Body of pancreas (tissue), 4 donors: ENCODE data around the gene FHL2. TPM values are rescaled to one million over a fixed set of nuclear protein-coding genes. Genes with fewer than 3 reads are reported as not detected.

Experiments used
- ATAC-seq: fragments of 150-250 bp; one replicate; pipeline ENCODE4 v1.9.1; 2016
- DNase-seq, 4 donors: peaks; one replicate each; pipeline ENCODE4 v3.0.0-alpha.2; 2019
- H3K27ac ChIP-seq, 4 donors: fragments of 200-600 bp; sonication (generic); 1 replicate in 3 of 4; 2 replicates in 1 of 4; pipeline versions ENCODE4 v1.5.1 to v1.6.1; 2016 to 2019; ENCODE audit warnings: mild to moderate bottlenecking in 1 of 4, mixed read lengths in 1 of 4, moderate library complexity in 1 of 4
- H3K27me3 ChIP-seq, 2 donors: fragments of 200-600 bp; sonication (generic); one replicate each; pipeline ENCODE4 v1.6.0; 2016; ENCODE audit warnings: mild to moderate bottlenecking in 1 of 2
- H3K36me3 ChIP-seq, 2 donors: fragments of 200-600 bp; sonication (generic); replicated peaks in 1 of 2; 2 replicates each; pipeline ENCODE4 v1.5.1; 2016; ENCODE audit warnings: low read depth in 2 of 2; ENCODE audit not compliant: insufficient read depth in 1 of 2
- H3K4me1 ChIP-seq: fragments of 200-600 bp; sonication (generic); one replicate; pipeline ENCODE4 v1.6.0; 2016
- H3K4me3 ChIP-seq, 2 donors: fragments of 200-600 bp; sonication (generic); 1 replicate in 1 of 2; 2 replicates in 1 of 2; pipeline ENCODE4 v1.5.1; 2016 to 2019
- H3K9me3 ChIP-seq, 3 donors: fragments of 200-600 bp; sonication (generic); 1 replicate in 2 of 3; 2 replicates in 1 of 3; pipeline ENCODE4 v1.5.1; 2016
- POLR2A ChIP-seq, 3 donors: fragments of 450-650 bp; IDR thresholded peaks; one replicate each; pipeline ENCODE4 v1.6.1; 2016; ENCODE audit warnings: antibody characterized with exemption in 3 of 3, mild to moderate bottlenecking in 2 of 3
- WGBS, 2 donors: methylation state at CpG; one replicate each; pipeline ENCODE4 v1.1.5; 2017; 5-methylcytosine and 5-hydroxymethylcytosine counted together
- intact Hi-C: fragments of 100-400 bp; cut with DNase I; formaldehyde crosslinking; loops from one replicate; pipeline ENCODE4 v1.15.1; 2023
- total RNA-seq, 2 donors: library from RNA; depleted of rRNA; stranded (reverse); fragments of >200 nt; gene quantifications; one replicate each; pipeline ENCODE4 v1.1.0, GENCODE V29; 2016
- TF ChIP-seq, protein P1 (sequence below), 7 experiments: fragments of 450-650 bp in 4 of 7; fragments of 200-600 bp in 3 of 7; sonication (generic) in 3 of 7; IDR thresholded peaks; one replicate each; pipeline ENCODE4 v1.5.1; 2016 to 2019; ENCODE audit warnings: antibody characterized with exemption in 7 of 7

Gene FHL2
- total RNA-seq, 2 donors from 2014 or later, result 3.6 to 21.8 TPM

DNA sequence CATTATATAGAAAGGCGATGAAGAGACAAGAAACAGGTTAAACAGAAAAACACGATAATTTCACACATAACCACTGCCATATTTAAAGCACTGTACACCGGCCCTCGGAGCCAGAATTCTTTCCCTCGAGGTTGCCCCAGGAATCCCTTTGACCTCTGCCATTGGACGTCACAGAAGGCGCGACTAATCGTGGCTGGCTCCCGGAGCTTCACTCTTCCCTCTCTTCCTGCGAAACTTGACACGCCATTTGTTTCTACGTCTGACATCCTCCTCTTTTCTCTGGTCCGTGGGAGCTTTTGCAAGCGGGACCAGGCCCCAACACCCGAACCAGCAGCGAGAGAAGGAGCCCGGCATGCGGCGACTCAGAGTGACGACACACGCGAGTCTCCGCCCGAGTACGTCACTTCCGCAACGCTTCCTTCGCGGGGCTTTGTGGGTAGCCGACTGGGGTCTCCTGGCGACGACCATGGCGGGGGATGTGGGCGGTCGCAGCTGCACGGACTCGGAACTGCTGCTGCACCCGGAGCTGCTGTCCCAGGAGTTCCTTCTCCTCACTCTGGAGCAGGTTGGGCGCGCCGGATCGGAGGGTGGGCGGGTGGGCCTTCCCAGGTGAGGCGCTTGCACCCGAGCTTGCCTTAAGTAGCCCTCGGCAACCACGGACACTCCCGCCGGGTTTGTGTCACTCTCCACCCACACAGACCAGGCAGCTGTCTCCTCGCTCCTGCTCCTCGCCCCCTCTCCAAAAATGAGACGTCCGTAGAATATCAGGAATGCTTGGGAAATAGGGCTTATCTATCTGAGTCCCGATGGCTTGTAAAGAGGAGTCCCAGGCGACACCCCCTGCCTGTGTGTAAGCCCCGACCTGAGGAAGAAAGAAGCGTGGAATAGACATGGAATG, 61.5 kb downstream of the FHL2 start, which contains the start of gene C2orf49:
Gene C2orf49, plus strand, starts transcription at position 419 of the 898 bp plus-strand sequence. Its CDS starts 48 bp downstream, at position 467.
- TF ChIP-seq POLR2A (IDR thresholded peaks at IDR 0.05), result peak in 2 of 3 donors; percentile 56 to 58
- TF ChIP-seq, protein P1, sequence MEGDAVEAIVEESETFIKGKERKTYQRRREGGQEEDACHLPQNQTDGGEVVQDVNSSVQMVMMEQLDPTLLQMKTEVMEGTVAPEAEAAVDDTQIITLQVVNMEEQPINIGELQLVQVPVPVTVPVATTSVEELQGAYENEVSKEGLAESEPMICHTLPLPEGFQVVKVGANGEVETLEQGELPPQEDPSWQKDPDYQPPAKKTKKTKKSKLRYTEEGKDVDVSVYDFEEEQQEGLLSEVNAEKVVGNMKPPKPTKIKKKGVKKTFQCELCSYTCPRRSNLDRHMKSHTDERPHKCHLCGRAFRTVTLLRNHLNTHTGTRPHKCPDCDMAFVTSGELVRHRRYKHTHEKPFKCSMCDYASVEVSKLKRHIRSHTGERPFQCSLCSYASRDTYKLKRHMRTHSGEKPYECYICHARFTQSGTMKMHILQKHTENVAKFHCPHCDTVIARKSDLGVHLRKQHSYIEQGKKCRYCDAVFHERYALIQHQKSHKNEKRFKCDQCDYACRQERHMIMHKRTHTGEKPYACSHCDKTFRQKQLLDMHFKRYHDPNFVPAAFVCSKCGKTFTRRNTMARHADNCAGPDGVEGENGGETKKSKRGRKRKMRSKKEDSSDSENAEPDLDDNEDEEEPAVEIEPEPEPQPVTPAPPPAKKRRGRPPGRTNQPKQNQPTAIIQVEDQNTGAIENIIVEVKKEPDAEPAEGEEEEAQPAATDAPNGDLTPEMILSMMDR (IDR thresholded peaks at IDR 0.05), result peak in 1 of 7 experiments; percentile 7
- H3K27ac ChIP-seq, result peak within 1 kb of the TSS; percentile 78 to 95 (median 88)
- WGBS, 2 donors, result 0% methylated on average over 33 to 58 of the region's 58 CpGs
- peaks cover 0 to 4% of the 10 kb centered on the region in 2 donors for H3K36me3 ChIP-seq
- no peaks in the 10 kb centered on the region for H3K9me3 ChIP-seq
- peaks cover 25% of the 10 kb centered on the region for H3K4me1 ChIP-seq
- H3K4me3 ChIP-seq, result peak within 1 kb of the TSS; percentile 88 to 94
- no peaks in the 10 kb centered on the region for H3K27me3 ChIP-seq
- intact Hi-C loops, result no loop called here
- DNase-seq, result peak; percentile 84 to 88 (median 86)
- ATAC-seq, result peak; percentile 97

DNA sequence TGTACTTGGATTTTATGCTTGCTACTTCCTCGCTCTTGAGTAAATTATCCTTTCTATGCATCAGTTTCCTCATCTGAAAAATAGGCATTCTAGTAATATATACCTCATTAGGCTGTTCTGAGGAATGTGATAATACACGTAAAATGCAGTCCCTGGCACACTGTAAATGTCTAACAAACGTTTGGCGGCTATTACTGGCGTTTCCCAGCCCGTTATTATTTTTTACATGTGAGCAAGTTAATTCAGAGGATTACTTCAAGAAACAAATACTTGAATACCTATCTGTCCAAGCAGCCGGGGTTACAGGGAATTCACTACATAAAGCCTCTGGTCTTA, 62.1 kb downstream of the FHL2 start:
- 3% methylated on average over 7 of the region's 7 CpGs for WGBS, 2 donors
- peaks cover 0 to 4% of the 10 kb centered on the region in 2 donors for H3K36me3 ChIP-seq
- H3K4me3 ChIP-seq, result peak overlapping the region; percentile 88 to 94
- ATAC-seq (no peak), DNase-seq (no peak)
- H3K27me3 ChIP-seq, result no peaks in the 10 kb centered on the region
- intact Hi-C loops, result no loop called here
- TF ChIP-seq POLR2A (IDR thresholded peaks at IDR 0.05), result no peak
- H3K4me1 ChIP-seq, result peaks cover 25% of the 10 kb centered on the region
- H3K9me3 ChIP-seq, result no peaks in the 10 kb centered on the region
- peak overlapping the region; percentile 78 to 95 (median 88) for H3K27ac ChIP-seq

DNA sequence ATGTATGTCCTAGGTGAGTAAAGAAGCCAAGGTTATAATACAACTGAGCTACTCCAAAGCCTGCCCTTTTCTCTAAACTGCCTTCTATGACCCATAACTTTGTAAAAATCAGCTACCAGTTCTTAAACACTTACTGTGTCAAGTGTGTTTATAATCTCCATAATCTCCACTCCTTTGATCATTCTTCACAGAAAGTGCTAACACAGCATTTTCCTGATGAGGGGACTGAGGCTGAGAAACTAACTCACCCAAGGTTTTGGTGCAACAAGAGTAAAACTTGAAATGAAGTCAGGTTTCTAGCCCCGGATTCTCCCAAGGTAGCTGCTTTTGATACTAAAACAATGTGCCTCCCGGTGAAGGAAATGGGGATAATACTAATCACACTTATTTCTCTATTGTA, 63.4 kb downstream of the FHL2 start:
- DNase-seq (no peak), ATAC-seq (no peak)
- H3K36me3 ChIP-seq, result no peaks in the 10 kb centered on the region
- no peak for TF ChIP-seq POLR2A (IDR thresholded peaks at IDR 0.05)
- TF ChIP-seq, protein P1 (IDR thresholded peaks at IDR 0.05), result no peak
- no peaks in the 10 kb centered on the region for H3K9me3 ChIP-seq
- H3K27ac ChIP-seq, result no peak overlapping the region
- no peak overlapping the region for H3K4me3 ChIP-seq
- H3K27me3 ChIP-seq, result no peaks in the 10 kb centered on the region
- 95 to 98% methylated on average over 2 of the region's 2 CpGs for WGBS, 2 donors
- intact Hi-C loops, result no loop called here
- peaks cover 28% of the 10 kb centered on the region for H3K4me1 ChIP-seq

DNA sequence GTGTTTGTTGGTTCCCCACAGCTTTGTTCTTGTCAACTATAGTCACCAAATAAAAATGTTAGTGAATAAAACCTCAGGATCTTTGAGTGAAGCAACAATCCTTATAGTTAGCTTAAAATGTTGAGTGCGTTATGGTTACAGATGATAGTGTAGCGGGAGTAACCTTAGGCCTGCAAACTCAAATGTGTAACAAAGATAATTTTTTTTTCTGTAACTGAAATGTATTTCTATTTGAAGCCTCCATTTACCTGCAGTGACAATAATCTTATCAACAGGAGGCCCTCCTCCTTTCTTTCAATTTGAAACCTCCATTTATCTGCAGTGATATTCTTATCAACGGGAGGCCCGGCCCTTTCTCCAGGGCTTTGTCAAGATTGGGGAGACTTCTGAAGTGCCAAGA, 64.6 kb downstream of the FHL2 start:
- Histone ChIP-seq H3K27me3 (no peaks in the 10 kb centered on the region), H3K9me3 (no peaks in the 10 kb centered on the region), H3K4me3 (no peak overlapping the region), H3K27ac (no peak overlapping the region), H3K4me1 (peaks cover 31% of the 10 kb centered on the region), H3K36me3 (no peaks in the 10 kb centered on the region)
- no peak for DNase-seq
- ATAC-seq, result no peak
- TF ChIP-seq, protein P1 (IDR thresholded peaks at IDR 0.05), result no peak
- 65 to 71% methylated on average over 4 of the region's 4 CpGs for WGBS, 2 donors
- intact Hi-C loops, result no loop called here

DNA sequence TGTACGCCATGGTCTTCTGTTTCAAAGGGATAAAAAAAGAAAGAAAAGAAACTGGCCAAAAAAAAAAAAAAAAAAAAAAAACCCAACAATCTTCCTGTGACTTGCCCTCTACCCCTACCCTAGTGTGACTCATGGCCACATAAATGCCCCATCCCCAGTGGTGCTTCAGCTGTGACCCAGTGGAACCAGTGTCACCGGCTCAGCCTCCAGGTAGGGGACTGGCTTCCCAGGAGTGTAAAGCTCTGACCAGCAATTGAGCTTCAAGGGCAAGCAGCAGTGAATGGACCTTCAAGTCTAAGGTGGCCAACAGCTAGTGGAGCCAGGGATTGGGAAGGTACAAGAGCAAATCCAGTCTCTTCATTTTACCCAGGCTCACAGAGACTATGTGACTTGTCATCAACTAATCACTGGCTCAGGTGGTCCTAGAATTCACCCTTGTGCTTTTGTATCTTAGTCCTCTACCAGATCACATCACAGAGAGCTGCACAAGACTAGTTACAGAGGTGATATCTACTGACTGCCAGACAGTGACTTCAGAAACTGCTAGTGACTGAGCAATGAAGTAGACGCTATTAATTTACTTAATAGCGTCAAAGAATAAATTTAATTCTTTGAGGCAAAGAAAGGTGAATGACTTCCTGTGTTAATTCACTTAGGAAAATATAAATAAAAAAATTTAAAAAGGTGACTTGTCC, 68.0 kb downstream of the FHL2 start:
- Histone ChIP-seq H3K4me3 (no peak overlapping the region), H3K27me3 (no peaks in the 10 kb centered on the region), H3K4me1 (peaks cover 25% of the 10 kb centered on the region), H3K27ac (peak overlapping the region in 1 of 4 donors; percentile 93), H3K36me3 (no peaks in the 10 kb centered on the region), H3K9me3 (no peaks in the 10 kb centered on the region)
- WGBS, 2 donors, result 92 to 94% methylated on average over 4 of the region's 4 CpGs
- TF ChIP-seq, protein P1 (IDR thresholded peaks at IDR 0.05), result no peak
- TF ChIP-seq POLR2A (IDR thresholded peaks at IDR 0.05), result no peak
- DNase-seq (no peak), ATAC-seq (no peak)
- intact Hi-C loops, result no loop called here
